ENCODE measurements around the gene NKAIN2. TPM values are rescaled to one million over a fixed set of nuclear protein-coding genes. Genes with fewer than 3 reads are reported as not detected.

The NKAIN2 gene
- total RNA-seq, 3 donors from 2014 or later (not counting 1 experiment from before 2014, with no cell fraction given) = 0.45 TPM; not detected in 2

GRCh38 chr6:124478906-124479305 lies 675.2 kb downstream of the NKAIN2 start:
- H3K4me3 ChIP-seq (ENCODE audit: low read length) = no peak overlapping the region
- DNase-seq = no peak
- no peak overlapping the region for H3K4me3 Mint-ChIP-seq
- 71% methylated on average over 1 of the region's 2 CpGs for WGBS (ENCODE audit: insufficient coverage)
- no peaks in the 10 kb centered on the region for H3K27me3 Mint-ChIP-seq (ENCODE audit: low read depth in 2 of 2)
- no peak overlapping the region for H3K27ac Mint-ChIP-seq
- no peak for TF ChIP-seq CTCF (IDR thresholded peaks at IDR 0.05)
- intact Hi-C loops (cut with micrococcal nuclease) = no loop called here
- no peak for ATAC-seq
- H3K27ac ChIP-seq (ENCODE audit: low read length) = no peak overlapping the region
- H3K36me3 ChIP-seq (ENCODE audit: control insufficient read depth, insufficient read depth, low read length) = no peaks in the 10 kb centered on the region
- H3K4me1 Mint-ChIP-seq = no peaks in the 10 kb centered on the region
- H3K4me1 ChIP-seq (ENCODE audit: control insufficient read depth, insufficient read depth, low read length) = no peaks in the 10 kb centered on the region
- H3K9me3 ChIP-seq (ENCODE audit: control insufficient read depth, insufficient read depth, low read length) = no peaks in the 10 kb centered on the region
- H3K27me3 ChIP-seq (ENCODE audit: control insufficient read depth, insufficient read depth, low read length) = no peaks in the 10 kb centered on the region
- H3K36me3 Mint-ChIP-seq = no peaks in the 10 kb centered on the region
- H3K9me3 Mint-ChIP-seq = peaks cover 8 to 12% of the 10 kb centered on the region in 2 donors

GRCh38 chr6:124479991-124480430 lies 676.3 kb downstream of the NKAIN2 start:
- ATAC-seq = no peak
- Mint-ChIP-seq H3K9me3 (peaks cover 8 to 12% of the 10 kb centered on the region in 2 donors), H3K36me3 (no peaks in the 10 kb centered on the region), H3K27ac (no peak overlapping the region), H3K4me3 (no peak overlapping the region), H3K27me3 (ENCODE audit: low read depth in 2 of 2) (no peaks in the 10 kb centered on the region), H3K4me1 (no peaks in the 10 kb centered on the region)
- WGBS (ENCODE audit: insufficient coverage) = 75% methylated on average over 1 of the region's 1 CpG
- intact Hi-C loops (cut with micrococcal nuclease) = no loop called here
- Histone ChIP-seq H3K27me3 (ENCODE audit: control insufficient read depth, insufficient read depth, low read length) (no peaks in the 10 kb centered on the region), H3K36me3 (ENCODE audit: control insufficient read depth, insufficient read depth, low read length) (no peaks in the 10 kb centered on the region), H3K27ac (ENCODE audit: low read length) (no peak overlapping the region), H3K9me3 (ENCODE audit: control insufficient read depth, insufficient read depth, low read length) (no peaks in the 10 kb centered on the region), H3K4me1 (ENCODE audit: control insufficient read depth, insufficient read depth, low read length) (no peaks in the 10 kb centered on the region), H3K4me3 (ENCODE audit: low read length) (no peak overlapping the region)
- TF ChIP-seq CTCF (IDR thresholded peaks at IDR 0.05) = no peak
- no peak for DNase-seq

GRCh38 chr6:124482071-124482491 lies 678.4 kb downstream of the NKAIN2 start:
- DNase-seq (no peak), ATAC-seq (no peak)
- Histone ChIP-seq H3K27me3 (ENCODE audit: control insufficient read depth, insufficient read depth, low read length) (no peaks in the 10 kb centered on the region), H3K9me3 (ENCODE audit: control insufficient read depth, insufficient read depth, low read length) (no peaks in the 10 kb centered on the region), H3K27ac (ENCODE audit: low read length) (no peak overlapping the region), H3K36me3 (ENCODE audit: control insufficient read depth, insufficient read depth, low read length) (no peaks in the 10 kb centered on the region), H3K4me3 (ENCODE audit: low read length) (no peak overlapping the region), H3K4me1 (ENCODE audit: control insufficient read depth, insufficient read depth, low read length) (no peaks in the 10 kb centered on the region)
- no CpG with 5 or more reads among the region's 1 CpG for WGBS (ENCODE audit: insufficient coverage)
- Mint-ChIP-seq H3K27ac (no peak overlapping the region), H3K4me1 (no peaks in the 10 kb centered on the region), H3K27me3 (ENCODE audit: low read depth in 2 of 2) (no peaks in the 10 kb centered on the region), H3K9me3 (peaks cover 9 to 10% of the 10 kb centered on the region in 2 donors), H3K4me3 (no peak overlapping the region), H3K36me3 (no peaks in the 10 kb centered on the region)
- no peak for TF ChIP-seq CTCF (IDR thresholded peaks at IDR 0.05)
- intact Hi-C loops (cut with micrococcal nuclease) = no loop called here
